RWPE1 (cell line): ENCODE data around the gene C1QTNF8.

Experiments
- CTCF ChIA-PET: fragments of 350-600 bp; sonication (Branson Sonifier 250); formaldehyde crosslinking; extraction: SDS; loops from one replicate; lab custom pipeline; 2021; lab: Yijun Ruan, JAX
- POLR2A ChIA-PET: fragments of 400-600 bp; formaldehyde crosslinking; extraction: SDS; loops from one replicate; lab custom pipeline; 2020; ENCODE audit warnings: antibody characterized with exemption; ENCODE audit not compliant: low non-redundant PET; lab: Yijun Ruan, JAX
- DNase-seq: peaks from one replicate; pipeline ENCODE4 v3.0.0; 2012; ENCODE audit warnings: low spot score
- H3K27ac ChIP-seq: fragments of 450-650 bp; 2 replicates; pipeline ENCODE4 v1.5.1; 2017
- TF ChIP-seq, protein P1 (sequence below): fragments of 450-650 bp; conservative IDR thresholded peaks from 2 replicates; pipeline ENCODE4 v1.5.1; 2017; ENCODE audit warnings: low read depth, mild to moderate bottlenecking

Gene C1QTNF8

DNA sequence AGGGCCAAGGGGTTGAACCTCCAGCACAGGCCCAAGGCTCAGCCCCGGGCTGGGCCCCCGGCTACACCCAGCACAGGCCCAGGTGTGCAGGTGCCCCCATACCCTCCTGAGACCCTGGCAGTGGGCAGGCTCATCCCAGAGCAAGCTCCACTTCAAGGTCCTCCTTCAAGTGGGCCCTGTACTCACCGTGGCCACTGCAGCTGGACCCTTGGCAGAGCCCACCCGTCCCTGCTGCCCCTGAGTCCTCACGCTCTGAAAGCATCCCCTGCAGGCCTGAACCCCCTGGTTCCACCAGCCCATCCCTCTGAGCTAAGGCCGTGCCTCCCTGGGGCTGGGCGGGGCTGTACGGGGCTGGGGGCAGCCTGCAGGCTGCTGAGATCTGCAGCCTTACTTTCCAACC lies 45.7 kb upstream of the C1QTNF8 start:
- TF ChIP-seq, protein P1, sequence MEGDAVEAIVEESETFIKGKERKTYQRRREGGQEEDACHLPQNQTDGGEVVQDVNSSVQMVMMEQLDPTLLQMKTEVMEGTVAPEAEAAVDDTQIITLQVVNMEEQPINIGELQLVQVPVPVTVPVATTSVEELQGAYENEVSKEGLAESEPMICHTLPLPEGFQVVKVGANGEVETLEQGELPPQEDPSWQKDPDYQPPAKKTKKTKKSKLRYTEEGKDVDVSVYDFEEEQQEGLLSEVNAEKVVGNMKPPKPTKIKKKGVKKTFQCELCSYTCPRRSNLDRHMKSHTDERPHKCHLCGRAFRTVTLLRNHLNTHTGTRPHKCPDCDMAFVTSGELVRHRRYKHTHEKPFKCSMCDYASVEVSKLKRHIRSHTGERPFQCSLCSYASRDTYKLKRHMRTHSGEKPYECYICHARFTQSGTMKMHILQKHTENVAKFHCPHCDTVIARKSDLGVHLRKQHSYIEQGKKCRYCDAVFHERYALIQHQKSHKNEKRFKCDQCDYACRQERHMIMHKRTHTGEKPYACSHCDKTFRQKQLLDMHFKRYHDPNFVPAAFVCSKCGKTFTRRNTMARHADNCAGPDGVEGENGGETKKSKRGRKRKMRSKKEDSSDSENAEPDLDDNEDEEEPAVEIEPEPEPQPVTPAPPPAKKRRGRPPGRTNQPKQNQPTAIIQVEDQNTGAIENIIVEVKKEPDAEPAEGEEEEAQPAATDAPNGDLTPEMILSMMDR = no peak
- ChIA-PET CTCF (interaction anchor here (0.6 kb wide), 1 partner anchor 395 kb away, joined by 3 read pairs; no protein-coding TSS in a partner anchor), POLR2A (no interaction called here)
- H3K27ac ChIP-seq = no peak overlapping the region
- no peak for DNase-seq

DNA sequence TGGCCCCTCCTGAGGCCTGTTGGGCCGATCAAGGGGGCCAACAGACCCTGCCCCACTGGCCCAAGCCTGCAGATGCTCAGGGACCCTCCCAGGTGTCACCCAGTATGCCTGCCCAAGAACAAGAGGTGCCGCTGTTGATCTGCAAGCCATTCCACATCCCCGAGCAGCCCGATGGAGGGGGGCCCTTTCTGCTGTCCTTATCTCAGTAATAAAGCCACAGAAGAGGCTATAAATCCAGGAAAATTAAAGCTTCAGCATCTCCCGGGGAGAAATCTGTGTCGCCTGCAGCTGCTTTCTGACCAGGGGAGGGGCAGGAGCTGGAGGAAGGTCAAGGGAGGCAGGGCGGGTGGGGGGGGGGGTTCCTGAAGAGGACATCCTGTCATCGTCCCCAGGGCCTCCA lies 45.1 kb upstream of the C1QTNF8 start:
- no peak overlapping the region for H3K27ac ChIP-seq
- TF ChIP-seq, protein P1 = no peak
- ChIA-PET CTCF (interaction anchor here (0.6 kb wide), 1 partner anchor 394 kb away, joined by 3 read pairs; no protein-coding TSS in a partner anchor), POLR2A (no interaction called here)
- DNase-seq = no peak

DNA sequence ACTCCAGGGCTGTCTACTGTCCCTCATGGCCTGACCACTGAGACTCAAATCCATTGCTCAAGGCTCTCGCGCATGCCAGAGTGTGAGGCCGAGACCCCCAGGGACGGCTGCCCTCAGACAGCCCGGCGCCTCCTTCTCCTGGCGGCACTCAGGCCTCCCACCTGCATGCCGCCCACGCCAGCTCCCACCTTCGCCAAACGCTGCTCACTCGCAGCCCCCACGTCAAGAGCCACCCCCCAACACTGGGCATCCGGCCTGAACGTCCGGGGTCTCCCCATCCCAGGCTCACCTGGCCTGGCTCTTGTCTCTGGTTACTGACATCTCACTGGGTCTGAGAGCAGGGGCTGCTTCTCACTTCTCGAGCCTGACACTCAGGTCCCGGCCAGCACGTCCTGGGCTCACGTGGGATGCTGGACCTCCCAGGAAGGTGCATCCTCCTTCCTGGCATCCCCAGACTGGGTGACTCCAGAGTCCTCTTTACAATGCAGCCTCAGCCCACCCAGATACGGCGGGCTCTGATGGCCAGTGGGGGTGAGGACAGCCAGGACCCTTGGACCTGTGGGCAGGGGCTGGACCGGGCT lies 44.6 kb upstream of the C1QTNF8 start:
- ChIA-PET POLR2A (no interaction called here), CTCF (no interaction called here)
- H3K27ac ChIP-seq = no peak overlapping the region
- TF ChIP-seq, protein P1 = no peak
- no peak for DNase-seq

DNA sequence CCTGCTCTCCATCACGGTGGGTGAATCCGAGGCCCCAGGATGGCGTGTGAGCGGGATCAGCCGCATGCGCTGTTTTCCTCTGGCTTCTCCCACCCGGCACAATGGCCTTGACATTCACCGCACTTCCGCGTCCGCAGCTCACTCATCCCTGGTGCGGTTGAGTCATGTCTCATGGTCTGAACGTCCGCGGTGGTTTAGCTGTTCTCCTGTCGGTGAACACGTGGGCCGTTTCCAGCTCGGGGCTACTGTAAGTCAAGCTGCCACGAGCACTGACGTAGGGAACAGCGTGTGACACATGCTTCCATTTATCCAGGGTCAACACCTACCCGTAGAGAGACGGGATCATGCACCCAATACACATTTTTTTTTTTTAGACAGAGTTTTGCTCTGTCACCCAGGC lies 41.6 kb upstream of the C1QTNF8 start:
- ChIA-PET CTCF (no interaction called here), POLR2A (interaction anchor here (0.7 kb wide), 1 partner anchor 50 kb away, joined by 4 read pairs; no protein-coding TSS in a partner anchor)

DNA sequence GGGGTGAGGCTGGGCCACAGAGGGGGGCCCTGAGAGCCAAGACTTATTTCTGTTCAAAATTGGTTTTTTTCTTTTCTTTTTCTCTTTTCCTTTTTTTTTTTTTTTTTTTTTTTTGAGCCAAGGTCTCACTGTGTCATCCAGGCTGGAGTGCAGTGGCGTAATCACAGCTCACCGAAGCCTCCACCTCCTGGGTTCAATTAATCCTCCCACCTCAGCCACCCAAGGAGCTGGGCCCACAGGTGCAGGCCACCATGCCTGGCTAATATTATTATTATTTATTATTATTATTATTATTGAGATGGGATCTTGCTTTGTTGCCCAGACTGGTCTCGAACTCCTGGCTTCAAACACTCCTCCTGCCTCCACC lies 39.4 kb upstream of the C1QTNF8 start:
- DNase-seq = no peak
- CTCF ChIA-PET = interaction anchor here (1.2 kb wide), 1 partner anchor 436 kb away, joined by 3 read pairs; no protein-coding TSS in a partner anchor

More for the DNA sequence above, 41.6 kb upstream of the C1QTNF8 start:
- TF ChIP-seq, protein P1 = no peak
- no peak overlapping the region for H3K27ac ChIP-seq
- DNase-seq = no peak

DNA sequence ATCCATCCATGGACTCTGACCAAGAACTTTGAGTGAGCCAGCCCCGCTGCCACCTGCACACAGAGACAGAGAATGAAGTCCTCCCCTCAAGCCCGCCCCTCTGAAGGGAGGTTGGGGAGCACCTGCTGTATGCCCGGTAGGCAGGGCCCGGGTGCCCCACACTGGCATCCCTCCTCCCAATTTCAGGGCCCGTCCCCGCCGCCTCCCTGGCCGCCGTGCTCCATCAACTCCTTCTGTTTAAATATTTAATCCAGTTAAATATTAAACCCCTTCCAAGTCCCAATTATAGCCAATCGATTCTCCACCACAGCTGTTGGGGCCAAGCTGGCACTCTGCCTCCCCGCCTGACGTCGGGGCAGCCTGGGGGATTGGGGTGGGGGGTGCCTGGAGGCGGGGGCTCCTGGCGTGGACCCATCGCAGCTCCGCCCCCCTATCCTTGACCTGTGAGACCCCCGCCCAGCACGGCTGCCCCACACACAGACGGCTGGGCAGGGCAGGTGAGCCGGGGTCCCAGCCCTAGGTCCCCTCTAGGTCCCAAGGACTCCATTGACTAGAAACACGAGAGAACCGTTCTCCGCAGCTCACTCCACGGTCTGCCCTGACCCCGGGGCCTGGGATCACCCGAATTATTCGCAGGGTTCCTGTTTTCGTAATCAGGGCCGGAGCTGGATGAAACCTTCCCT lies 38.9 kb upstream of the C1QTNF8 start:
- CTCF ChIA-PET = interaction anchor here (1.2 kb wide), 1 partner anchor 437 kb away, joined by 3 read pairs; no protein-coding TSS in a partner anchor
- TF ChIP-seq, protein P1 = no peak
- POLR2A ChIA-PET = no interaction called here
- no peak for DNase-seq
- no peak overlapping the region for H3K27ac ChIP-seq

More for the DNA sequence above, 39.4 kb upstream of the C1QTNF8 start:
- no peak overlapping the region for H3K27ac ChIP-seq
- TF ChIP-seq, protein P1 = no peak
- POLR2A ChIA-PET = no interaction called here
